HG02678 (cell line): Measurements from ENCODE around the gene ZBTB26.
"Not testable (repeated sequence)": the region's sequence is repeated elsewhere in the genome, so short reads cannot be mapped to it uniquely, and the experiment has no call there.

Experiments used
- ATAC-seq: cut with Tn5 transposase; IDR thresholded peaks from one replicate; pipeline ENCODE4 v1.9.1; 2021; ENCODE audit warnings: mild to moderate bottlenecking, moderate library complexity; ENCODE audit not compliant: unreplicated experiment

Gene ZBTB26

DNA sequence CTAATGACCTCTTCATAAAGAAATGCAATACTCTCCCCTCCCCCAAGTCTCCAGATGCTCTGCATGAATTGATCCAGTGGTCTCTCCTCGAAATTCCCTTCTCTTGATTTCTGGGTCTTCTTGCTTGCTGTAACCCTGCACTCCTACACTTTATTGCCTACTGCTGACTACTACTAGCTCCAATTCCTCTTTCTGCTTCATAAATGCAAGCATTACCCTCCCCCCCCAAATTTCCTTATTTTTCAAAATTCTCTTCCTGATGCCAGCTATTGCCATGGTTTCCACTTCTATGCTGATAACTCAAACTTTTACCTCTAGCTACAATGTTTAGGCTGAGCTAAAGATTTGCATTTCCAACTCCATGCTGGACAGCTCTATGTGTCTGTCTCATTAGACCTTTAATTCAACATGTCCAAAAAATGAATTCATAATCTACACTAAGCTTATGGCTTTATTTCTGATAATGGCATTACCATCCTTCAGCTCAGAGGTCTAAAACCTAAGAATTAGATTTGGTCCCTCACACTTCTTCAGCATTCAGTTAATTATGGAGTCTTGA is 1.4 kb downstream of the ZBTB26 start:
- no peak for ATAC-seq

DNA sequence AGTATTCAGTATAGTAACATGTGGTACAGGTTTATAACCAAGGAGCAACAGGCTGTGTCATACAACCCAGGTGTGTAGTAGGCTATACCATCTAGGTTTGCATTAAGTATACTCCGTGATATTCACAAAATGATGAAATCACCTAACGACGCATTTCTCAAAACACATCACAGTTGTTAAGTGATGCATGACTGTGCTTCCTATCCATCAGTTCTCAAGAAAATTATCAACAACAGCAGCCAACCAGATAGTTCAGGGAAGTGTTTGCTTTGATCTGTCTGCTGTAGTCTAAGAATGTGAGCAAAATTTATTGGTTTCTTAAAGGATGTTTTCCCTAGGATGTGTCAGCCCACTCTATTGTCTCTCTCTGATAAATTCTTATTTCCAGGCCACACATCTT is 7.4 kb downstream of the ZBTB26 start:
- ATAC-seq: no peak

DNA sequence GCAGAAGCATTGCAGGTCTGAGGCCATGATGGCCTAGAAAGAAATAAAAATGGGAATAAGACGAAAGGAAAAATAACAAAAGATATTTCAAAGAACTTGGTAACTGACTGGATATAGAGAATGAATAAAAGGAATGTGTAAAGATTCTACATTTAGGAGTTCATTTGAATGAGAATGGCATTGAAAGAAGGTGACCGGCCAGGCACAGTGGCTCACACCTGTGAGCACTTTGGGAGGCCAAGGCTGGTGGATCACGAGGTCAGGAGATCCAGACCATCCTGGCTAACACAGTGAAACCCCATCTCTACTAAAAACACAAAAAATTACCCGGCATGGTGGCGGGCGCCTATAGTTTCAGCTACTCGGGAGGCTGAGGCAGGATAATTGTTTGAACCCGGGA is 8.6 kb downstream of the ZBTB26 start:
- ATAC-seq: no peak

DNA sequence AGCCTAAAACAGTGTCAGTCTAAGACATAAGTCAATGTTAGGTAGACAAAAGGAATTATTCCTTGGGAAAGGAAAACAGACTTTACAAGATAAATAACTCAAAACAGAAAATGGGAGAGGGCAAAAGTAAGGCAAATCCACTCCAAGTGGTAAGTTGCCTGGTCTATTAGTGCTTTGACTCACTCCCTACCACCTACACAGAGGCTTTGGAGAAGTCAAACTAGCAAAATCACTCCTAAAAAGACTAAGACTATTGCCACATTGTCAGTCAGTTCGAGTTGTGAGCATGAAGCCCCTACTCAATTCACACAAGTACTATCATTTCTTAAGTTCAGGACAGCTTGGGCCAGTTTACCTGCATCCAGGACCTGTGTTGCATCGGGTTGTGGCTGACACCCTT is 13.0 kb downstream of the ZBTB26 start:
- ATAC-seq: no peak

DNA sequence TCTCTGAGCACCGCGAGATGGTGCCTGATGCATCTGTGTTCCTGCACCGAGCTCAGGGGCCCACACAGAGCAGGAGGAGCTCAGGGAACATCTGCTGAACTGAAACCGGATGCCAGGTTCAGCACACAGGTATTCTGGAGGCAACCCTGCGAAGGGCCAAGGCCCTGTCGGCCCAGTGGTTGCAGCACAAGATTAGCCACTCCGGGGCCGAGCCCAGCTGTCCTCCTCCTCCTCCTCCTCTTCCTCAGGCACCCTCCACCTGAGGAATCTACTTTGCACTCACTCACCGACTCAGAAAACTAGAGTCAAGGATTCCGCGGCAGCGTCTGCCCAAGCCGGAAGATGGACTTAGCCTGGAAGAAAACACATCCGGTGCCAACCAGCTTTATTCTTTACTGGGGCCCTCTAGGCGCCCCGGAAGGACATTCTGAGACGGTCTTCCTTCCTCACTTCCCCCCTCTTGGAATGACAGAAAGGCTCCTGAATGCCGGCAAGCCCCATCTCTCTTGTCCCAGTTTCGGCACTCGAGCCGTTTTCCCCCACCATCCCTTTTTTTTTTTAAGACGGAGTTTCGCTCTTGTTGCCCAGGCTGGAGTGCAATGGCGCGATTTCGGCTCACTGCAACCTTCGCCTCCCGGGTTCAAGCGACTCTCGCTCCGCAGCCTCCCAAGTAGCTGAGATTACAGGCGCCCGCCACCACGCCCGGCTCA is 18.2 kb downstream of the ZBTB26 start, which contains the start of gene ZBTB6:
Gene ZBTB6, minus strand, starts transcription at position 360 of the 710 bp plus-strand sequence. CDS start 1,251 bp downstream, outside the sequence.
- ATAC-seq: peak; percentile 98

DNA sequence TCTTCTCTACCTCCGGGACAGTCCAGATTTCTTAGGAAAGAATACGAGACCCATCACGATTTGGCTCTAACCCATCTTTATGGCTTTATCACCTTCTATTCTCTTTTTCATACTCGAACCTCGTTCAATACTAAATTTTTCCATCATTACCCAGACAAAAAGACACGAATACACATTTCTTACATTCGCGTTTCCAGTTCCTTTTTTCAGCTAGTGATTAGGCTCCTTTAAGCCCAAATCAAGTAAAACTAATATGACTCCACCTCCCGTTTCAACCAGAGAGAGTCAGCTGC is 18.7 kb downstream of the ZBTB26 start:
- ATAC-seq: no peak

DNA sequence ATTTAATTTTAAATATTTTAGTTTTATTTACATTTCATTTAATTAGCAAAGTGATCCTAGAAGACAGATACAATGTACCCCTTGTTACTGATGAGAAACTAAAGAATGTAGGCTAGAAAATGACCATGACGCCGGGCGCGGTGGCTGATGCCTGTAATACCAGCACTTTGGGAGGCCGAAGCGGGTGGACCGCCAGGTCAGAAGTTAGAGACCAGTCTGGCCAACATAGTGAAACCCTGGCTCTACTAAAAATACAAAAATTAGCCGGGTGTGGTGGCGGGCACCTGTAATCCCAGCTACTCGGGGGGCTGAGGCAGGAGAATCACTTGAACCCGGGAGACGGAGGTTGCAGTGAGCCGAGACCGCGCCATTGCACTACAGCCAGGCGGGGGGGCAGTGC is 25.2 kb downstream of the ZBTB26 start:
- not testable (repeated sequence) for ATAC-seq

DNA sequence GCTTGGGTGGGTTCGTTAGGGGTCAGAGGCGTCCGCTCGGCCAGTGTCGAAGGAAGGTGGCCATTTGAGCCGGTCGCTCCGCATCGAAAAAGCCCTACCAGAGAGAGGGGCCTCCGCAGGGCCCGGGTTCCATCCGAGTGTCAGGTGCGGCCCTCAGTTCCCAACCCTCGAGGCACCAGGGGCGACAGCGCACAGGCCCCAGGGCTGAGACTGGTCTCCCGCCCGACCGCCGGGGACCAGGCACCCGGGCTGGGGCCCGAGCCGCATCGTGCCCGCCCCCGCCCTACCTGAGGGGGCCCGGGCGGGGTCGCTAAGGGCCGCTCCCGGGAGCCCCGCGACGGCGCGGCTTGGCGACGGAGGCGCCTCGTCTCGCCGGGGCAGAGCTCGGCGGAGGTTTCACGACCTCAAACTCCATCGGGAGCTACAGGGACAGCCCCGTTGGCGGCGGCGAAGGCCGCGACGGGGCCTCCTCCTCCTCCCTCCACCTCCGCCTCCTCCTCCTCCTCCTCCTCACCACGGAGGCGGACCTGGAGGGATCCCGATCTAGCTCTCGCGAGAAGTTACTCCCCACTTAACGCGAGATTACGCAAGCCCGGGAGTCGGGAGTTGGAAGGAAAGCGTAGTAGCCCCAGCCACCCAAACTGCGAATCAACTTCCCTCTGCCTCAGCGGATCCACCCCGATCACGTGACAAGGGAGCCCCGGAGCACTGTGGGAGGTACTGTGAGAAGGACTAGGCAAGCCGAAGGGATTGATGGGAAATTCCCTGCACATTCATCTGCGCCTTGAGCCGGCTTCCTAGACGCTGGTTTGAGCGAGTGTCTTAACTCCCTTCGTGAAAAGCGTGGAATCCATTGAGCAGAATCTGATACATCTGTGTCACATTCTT is 26.2 kb downstream of the ZBTB26 start, which contains the start of gene RC3H2:
Gene RC3H2, minus strand, starts transcription at position 537 of the 888 bp plus-strand sequence. CDS start 7,850 bp downstream, outside the sequence.
- ATAC-seq: peak; percentile 83

DNA sequence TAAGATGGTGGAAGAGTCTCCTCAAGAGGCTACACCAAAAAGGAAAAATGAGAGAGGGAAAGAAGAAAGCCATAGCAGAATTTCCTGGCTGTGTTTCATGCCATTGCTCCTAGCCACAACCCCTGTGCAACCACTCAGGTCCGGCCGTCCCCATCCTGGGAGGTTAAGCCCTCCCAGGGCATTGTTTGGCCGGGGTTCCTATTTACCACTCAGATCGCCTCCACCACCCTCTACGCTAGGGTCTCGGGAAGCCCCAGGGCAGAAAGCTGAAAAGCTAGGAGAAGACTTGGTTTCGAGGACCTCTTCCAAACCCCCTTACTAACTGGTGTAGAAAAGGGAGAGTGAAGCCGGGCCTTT is 26.9 kb downstream of the ZBTB26 start:
- peak; percentile 19 for ATAC-seq

DNA sequence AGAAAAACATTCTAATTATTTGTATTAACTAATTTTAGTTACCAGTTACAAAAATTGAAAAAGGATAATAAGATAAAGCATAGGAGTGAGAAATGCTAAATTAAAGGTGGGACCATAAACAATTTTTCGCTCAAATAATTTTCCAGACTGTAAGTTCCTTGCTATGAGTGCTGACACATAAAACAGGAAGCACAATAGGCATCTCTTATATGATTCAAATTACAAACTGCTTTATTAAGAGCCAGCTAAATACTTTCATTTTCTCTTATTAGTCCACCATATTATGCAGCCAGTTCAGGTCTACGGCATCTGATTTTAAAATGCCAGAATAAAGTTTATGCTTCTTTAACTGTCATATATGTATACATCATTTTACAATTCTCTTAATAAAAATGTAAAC is 30.5 kb downstream of the ZBTB26 start:
- no peak for ATAC-seq

DNA sequence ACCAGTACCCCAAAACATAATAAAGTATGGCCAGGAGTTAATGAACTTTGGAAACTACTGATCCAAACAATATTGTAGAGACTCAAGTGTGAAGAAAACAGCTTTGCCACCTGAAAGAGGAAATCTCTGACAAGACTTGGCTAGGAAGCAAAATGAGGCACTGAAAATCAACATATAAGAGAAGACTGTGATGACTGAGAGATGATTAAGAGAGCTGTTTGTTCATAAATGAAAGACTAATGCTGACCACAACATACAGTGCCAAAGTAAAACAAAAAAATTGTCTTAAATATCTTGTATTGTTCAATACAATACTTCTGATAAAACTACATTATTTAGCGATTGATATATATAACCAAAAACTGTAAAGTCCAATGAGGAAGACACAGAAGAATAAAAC is 33.3 kb downstream of the ZBTB26 start:
- ATAC-seq: no peak

DNA sequence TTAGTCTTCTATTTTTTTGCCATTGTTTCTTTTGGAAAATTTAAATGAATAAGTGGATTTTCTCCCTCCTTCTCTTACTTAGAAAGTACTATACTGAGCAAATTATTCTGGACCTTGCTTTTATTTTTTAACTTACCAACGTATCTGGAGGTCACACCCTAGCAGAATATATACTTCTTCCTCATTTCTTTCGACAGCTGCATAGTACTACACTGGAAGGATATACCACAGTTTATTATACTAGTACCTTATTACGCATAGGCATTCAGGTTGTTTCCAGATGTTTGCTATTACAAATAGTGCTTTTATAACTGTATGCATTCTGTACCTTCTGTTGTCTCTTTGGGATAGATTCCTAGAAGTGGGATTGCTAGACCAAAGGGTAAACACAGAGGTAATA is 42.8 kb downstream of the ZBTB26 start:
- ATAC-seq: no peak

DNA sequence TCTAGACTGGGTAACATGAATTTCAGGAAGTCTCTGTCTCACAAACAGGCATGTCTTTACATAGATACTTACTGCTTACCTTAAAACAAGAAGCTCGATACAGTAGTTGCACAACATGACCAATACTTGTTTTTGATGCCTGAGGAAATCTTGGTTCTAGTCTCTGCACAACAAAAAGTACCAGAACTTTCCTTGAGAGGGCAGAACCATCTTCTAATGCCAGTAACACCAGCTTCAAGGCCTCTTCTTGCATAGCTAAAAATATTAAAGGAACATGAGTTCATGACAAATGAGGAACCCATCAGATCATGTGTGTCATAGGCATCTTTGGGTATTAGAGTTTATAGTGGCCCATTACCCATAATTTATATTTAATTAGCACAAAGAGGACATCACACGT is 48.2 kb downstream of the ZBTB26 start:
- no peak for ATAC-seq

DNA sequence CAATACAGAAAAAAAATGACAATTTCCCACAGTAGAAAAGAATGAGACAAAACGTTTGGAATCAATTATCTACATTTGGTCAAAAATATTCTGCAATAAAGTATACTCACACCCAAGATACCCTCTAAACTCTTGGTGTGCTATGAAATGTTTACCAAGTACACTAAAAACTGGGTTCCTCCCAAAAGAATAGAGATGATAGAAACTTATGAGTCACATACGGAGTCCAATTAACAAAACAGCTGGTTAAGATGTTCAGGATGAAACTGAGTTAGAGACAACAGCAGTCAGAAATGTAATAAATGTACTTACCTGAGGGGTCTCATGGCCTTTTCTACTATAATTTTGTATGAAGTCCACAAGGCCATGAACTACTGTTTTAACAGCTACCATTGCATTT is 51.9 kb downstream of the ZBTB26 start:
- no peak for ATAC-seq

DNA sequence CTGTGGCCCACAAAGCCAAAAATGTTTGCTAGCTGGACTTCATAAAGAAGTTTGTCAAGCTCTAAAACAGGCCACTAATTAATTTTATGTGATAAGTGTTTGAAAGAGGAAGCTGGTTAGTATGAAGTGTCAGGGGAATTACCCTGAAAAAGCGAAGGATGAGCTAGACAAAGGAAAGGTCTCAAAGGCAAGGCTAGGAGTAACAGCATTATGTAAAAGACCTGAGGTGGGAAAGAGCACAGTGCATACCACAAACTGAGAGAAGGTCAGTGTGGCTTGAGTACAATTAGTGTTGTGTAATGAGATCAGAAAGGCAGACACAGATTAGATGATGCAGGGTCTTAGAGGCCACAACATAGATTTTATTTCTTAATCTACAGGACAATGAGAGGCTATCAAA is 55.8 kb downstream of the ZBTB26 start:
- no peak for ATAC-seq

DNA sequence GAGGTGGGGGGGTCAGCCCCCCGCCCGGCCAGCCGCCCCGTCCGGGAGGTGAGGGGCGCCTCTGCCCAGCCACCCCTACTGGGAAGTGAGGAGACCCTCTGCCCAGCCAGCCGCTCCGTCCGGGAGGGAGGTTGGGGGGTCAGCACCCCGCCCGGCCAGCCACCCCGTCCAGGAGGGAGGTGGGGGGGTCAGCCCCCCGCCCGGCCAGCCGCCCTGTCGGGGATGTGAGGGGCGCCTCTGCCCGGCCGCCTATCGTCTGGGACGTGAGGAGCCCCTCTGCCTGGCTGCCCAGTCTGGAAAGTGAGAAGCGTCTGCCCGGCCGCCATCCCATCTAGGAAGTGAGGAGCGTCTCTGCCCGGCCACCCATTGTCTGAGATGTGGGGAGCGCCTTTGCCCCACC is 64.0 kb downstream of the ZBTB26 start:
- not testable (repeated sequence) for ATAC-seq

DNA sequence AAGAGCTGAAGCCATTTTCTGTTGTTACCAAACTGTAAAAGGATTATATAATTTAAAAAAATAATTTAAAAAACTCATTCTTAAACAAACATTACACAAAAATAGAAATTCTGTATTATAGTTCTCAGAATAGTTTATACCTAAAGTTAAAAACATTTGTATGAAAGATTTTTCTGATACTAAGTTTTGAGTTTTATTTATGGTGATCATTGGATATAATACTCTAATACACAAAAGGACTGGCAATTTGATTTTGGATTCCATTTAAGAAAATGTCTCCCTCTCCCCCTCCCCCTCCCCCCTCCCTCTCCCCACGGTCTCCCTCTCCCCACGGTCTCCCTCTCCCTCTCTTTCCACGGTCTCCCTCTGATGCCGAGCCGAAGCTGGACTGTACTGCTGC is 65.2 kb downstream of the ZBTB26 start:
- no peak for ATAC-seq
